SK-N-SH treated with all-trans-retinoic acid at 6 μM for 48 hours (cell line): Measurements from ENCODE around the gene ABCC2.

Experiments used
- ATAC-seq: fragments of 200-7000 bp; cut with Tn5 transposase; 3 replicates; pipeline ENCODE4 v1.9.1; 2020; ENCODE audit warnings: mild to moderate bottlenecking, moderate library complexity
- ARNTL ChIP-seq: fragments of 450-650 bp; formaldehyde crosslinking; IDR thresholded peaks from 2 replicates; pipeline ENCODE4 v1.5.0; 2020; ENCODE audit warnings: low read depth, mild to moderate bottlenecking, moderate library complexity, borderline replicate concordance
- BACH2 ChIP-seq: fragments of 250-450 bp; sonication (Bioruptor Pico); IDR thresholded peaks from 2 replicates; pipeline ENCODE4 v1.9.0; 2021; ENCODE audit warnings: mild to moderate bottlenecking, borderline replicate concordance
- CSDC2 ChIP-seq: fragments of 250-450 bp; sonication (Bioruptor Pico); IDR thresholded peaks from 2 replicates; pipeline ENCODE4 v1.5.0; 2020; ENCODE audit warnings: mild to moderate bottlenecking, moderate library complexity
- ESRRG ChIP-seq: fragments of 250-450 bp; sonication (Bioruptor Pico); IDR thresholded peaks from 2 replicates; pipeline ENCODE4 v1.6.1; 2021; ENCODE audit warnings: mild to moderate bottlenecking
- GLIS3 ChIP-seq: fragments of 250-450 bp; sonication (Bioruptor Pico); IDR thresholded peaks from 2 replicates; pipeline ENCODE4 v1.5.0; 2020; ENCODE audit warnings: mild to moderate bottlenecking, moderate library complexity
- ISL1 ChIP-seq: fragments of 250-450 bp; sonication (Bioruptor Pico); IDR thresholded peaks from 2 replicates; pipeline ENCODE4 v2.1.2; 2022; ENCODE audit warnings: mild to moderate bottlenecking, moderate library complexity
- OSR1 ChIP-seq: fragments of 250-450 bp; sonication (Bioruptor Pico); IDR thresholded peaks from 2 replicates; pipeline ENCODE4 v1.8.0; 2022; ENCODE audit warnings: moderate library complexity, mild to moderate bottlenecking, inconsistent platforms
- PPARA ChIP-seq: fragments of 250-450 bp; sonication (Bioruptor Pico); IDR thresholded peaks from 2 replicates; pipeline ENCODE4 v1.5.0; 2020; ENCODE audit warnings: mild to moderate bottlenecking, borderline replicate concordance
- RARB ChIP-seq: fragments of 250-450 bp; sonication (Bioruptor Pico); IDR thresholded peaks from 2 replicates; pipeline ENCODE4 v1.8.0; 2021; ENCODE audit warnings: mild to moderate bottlenecking, moderate library complexity
- SNAI2 ChIP-seq: fragments of 250-450 bp; sonication (Bioruptor Pico); IDR thresholded peaks from 2 replicates; pipeline ENCODE4 v1.5.0; 2020; ENCODE audit warnings: mild to moderate bottlenecking, moderate library complexity
- TCF4 ChIP-seq: fragments of 250-450 bp; sonication (Bioruptor Pico); IDR thresholded peaks from 2 replicates; pipeline ENCODE4 v1.8.0; 2021; ENCODE audit warnings: mild to moderate bottlenecking, moderate library complexity, borderline replicate concordance
- TOX ChIP-seq: fragments of 250-450 bp; sonication (Bioruptor Pico); IDR thresholded peaks from 2 replicates; pipeline ENCODE4 v1.8.0; 2021; ENCODE audit warnings: mild to moderate bottlenecking, moderate library complexity, borderline replicate concordance
- ZC3H10 ChIP-seq: fragments of 250-450 bp; sonication (Bioruptor Pico); IDR thresholded peaks from 2 replicates; pipeline ENCODE4 v1.5.1; 2021; ENCODE audit warnings: mild to moderate bottlenecking, moderate library complexity
- ZFP3 ChIP-seq: fragments of 250-450 bp; sonication (Bioruptor Pico); IDR thresholded peaks from 2 replicates; pipeline ENCODE4 v1.5.0; 2020; ENCODE audit warnings: mild to moderate bottlenecking, moderate library complexity
- ZFP30 ChIP-seq: fragments of 450-650 bp; formaldehyde crosslinking; IDR thresholded peaks from 2 replicates; pipeline ENCODE4 v1.5.0; 2022; ENCODE audit warnings: mild to moderate bottlenecking, moderate library complexity
- ZNF565 ChIP-seq: fragments of 450-650 bp; formaldehyde crosslinking; conservative IDR thresholded peaks from 2 replicates; pipeline ENCODE4 v1.5.0; 2020; ENCODE audit warnings: low read depth, mild to moderate bottlenecking, moderate library complexity
- ZNF70 ChIP-seq: fragments of 450-650 bp; formaldehyde crosslinking; IDR thresholded peaks from 2 replicates; pipeline ENCODE4 v1.5.0; 2020; ENCODE audit warnings: mild to moderate bottlenecking, moderate library complexity
- ZNF8 ChIP-seq: fragments of 450-650 bp; formaldehyde crosslinking; IDR thresholded peaks from 2 replicates; pipeline ENCODE4 v1.5.0; 2020; ENCODE audit warnings: mild to moderate bottlenecking, moderate library complexity
- TF ChIP-seq, protein P1 (sequence below): fragments of 250-450 bp; sonication (Bioruptor Pico); IDR thresholded peaks from 2 replicates; pipeline ENCODE4 v1.8.0; 2021; ENCODE audit warnings: low read depth, mild to moderate bottlenecking, moderate library complexity, borderline replicate concordance
- TF ChIP-seq, protein P2 (sequence below): fragments of 250-450 bp; sonication (Bioruptor Pico); IDR thresholded peaks from 2 replicates; pipeline ENCODE4 v1.5.1; 2021; ENCODE audit warnings: mild to moderate bottlenecking, moderate library complexity
- TF ChIP-seq, protein P3 (sequence below): fragments of 250-450 bp; sonication (Bioruptor Pico); IDR thresholded peaks from 2 replicates; pipeline ENCODE4 v1.5.0; 2020; ENCODE audit warnings: mild to moderate bottlenecking, moderate library complexity
- TF ChIP-seq, protein P4 (sequence below): fragments of 250-450 bp; sonication (Bioruptor Pico); IDR thresholded peaks from 2 replicates; pipeline ENCODE4 v1.8.0; 2020; ENCODE audit warnings: mild to moderate bottlenecking, moderate library complexity, borderline replicate concordance
- TF ChIP-seq, protein P5 (sequence below): fragments of 250-450 bp; sonication (Bioruptor Pico); IDR thresholded peaks from 2 replicates; pipeline ENCODE4 v1.5.1; 2020; ENCODE audit warnings: low read depth, mild to moderate bottlenecking, moderate library complexity

ABCC2 gene

DNA sequence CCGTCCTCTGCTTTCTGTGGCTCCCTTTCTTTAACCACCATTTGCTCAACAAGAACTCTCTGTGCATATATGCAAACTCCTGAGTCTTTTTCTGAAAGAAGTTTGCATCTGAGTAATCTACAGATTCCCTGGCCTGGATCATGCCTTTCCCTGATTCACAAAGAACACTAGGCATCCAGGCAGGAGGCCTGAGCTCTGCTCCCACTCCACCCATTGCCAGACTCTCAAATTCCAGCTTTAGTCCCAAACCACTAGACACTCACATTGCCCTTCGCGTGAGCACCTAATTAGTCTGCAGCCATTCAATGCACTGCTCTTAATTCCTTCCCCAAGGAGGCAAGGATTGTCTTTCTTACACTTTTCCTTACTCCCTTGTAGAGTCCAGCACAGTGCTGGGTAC is 60.9 kb downstream of the ABCC2 start:
- TF ChIP-seq ZNF8 (CRISPR knock-in tag): no peak
- TF ChIP-seq, protein P1, sequence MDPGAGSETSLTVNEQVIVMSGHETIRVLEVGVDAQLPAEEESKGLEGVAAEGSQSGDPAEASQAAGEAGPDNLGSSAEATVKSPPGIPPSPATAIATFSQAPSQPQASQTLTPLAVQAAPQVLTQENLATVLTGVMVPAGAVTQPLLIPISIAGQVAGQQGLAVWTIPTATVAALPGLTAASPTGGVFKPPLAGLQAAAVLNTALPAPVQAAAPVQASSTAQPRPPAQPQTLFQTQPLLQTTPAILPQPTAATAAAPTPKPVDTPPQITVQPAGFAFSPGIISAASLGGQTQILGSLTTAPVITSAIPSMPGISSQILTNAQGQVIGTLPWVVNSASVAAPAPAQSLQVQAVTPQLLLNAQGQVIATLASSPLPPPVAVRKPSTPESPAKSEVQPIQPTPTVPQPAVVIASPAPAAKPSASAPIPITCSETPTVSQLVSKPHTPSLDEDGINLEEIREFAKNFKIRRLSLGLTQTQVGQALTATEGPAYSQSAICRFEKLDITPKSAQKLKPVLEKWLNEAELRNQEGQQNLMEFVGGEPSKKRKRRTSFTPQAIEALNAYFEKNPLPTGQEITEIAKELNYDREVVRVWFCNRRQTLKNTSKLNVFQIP (CRISPR knock-in tag): no peak
- TF ChIP-seq GLIS3 (CRISPR knock-in tag): no peak
- no peak for TF ChIP-seq CSDC2 (CRISPR knock-in tag)
- no peak for TF ChIP-seq ZFP3 (CRISPR knock-in tag)
- TF ChIP-seq ZNF565 (CRISPR knock-in tag): no peak
- TF ChIP-seq SNAI2: no peak
- no peak for TF ChIP-seq ZC3H10 (CRISPR knock-in tag)
- TF ChIP-seq ZNF70 (CRISPR knock-in tag): no peak
- TF ChIP-seq, protein P2, sequence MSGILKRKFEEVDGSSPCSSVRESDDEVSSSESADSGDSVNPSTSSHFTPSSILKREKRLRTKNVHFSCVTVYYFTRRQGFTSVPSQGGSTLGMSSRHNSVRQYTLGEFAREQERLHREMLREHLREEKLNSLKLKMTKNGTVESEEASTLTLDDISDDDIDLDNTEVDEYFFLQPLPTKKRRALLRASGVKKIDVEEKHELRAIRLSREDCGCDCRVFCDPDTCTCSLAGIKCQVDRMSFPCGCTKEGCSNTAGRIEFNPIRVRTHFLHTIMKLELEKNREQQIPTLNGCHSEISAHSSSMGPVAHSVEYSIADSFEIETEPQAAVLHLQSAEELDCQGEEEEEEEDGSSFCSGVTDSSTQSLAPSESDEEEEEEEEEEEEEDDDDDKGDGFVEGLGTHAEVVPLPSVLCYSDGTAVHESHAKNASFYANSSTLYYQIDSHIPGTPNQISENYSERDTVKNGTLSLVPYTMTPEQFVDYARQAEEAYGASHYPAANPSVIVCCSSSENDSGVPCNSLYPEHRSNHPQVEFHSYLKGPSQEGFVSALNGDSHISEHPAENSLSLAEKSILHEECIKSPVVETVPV (CRISPR knock-in tag): no peak
- no peak for TF ChIP-seq ESRRG (CRISPR knock-in tag)
- TF ChIP-seq ARNTL (CRISPR knock-in tag): no peak
- TF ChIP-seq BACH2 (CRISPR knock-in tag): no peak
- TF ChIP-seq, protein P3, sequence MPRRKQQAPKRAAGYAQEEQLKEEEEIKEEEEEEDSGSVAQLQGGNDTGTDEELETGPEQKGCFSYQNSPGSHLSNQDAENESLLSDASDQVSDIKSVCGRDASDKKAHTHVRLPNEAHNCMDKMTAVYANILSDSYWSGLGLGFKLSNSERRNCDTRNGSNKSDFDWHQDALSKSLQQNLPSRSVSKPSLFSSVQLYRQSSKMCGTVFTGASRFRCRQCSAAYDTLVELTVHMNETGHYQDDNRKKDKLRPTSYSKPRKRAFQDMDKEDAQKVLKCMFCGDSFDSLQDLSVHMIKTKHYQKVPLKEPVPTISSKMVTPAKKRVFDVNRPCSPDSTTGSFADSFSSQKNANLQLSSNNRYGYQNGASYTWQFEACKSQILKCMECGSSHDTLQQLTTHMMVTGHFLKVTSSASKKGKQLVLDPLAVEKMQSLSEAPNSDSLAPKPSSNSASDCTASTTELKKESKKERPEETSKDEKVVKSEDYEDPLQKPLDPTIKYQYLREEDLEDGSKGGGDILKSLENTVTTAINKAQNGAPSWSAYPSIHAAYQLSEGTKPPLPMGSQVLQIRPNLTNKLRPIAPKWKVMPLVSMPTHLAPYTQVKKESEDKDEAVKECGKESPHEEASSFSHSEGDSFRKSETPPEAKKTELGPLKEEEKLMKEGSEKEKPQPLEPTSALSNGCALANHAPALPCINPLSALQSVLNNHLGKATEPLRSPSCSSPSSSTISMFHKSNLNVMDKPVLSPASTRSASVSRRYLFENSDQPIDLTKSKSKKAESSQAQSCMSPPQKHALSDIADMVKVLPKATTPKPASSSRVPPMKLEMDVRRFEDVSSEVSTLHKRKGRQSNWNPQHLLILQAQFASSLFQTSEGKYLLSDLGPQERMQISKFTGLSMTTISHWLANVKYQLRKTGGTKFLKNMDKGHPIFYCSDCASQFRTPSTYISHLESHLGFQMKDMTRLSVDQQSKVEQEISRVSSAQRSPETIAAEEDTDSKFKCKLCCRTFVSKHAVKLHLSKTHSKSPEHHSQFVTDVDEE (CRISPR knock-in tag): no peak
- TF ChIP-seq, protein P4, sequence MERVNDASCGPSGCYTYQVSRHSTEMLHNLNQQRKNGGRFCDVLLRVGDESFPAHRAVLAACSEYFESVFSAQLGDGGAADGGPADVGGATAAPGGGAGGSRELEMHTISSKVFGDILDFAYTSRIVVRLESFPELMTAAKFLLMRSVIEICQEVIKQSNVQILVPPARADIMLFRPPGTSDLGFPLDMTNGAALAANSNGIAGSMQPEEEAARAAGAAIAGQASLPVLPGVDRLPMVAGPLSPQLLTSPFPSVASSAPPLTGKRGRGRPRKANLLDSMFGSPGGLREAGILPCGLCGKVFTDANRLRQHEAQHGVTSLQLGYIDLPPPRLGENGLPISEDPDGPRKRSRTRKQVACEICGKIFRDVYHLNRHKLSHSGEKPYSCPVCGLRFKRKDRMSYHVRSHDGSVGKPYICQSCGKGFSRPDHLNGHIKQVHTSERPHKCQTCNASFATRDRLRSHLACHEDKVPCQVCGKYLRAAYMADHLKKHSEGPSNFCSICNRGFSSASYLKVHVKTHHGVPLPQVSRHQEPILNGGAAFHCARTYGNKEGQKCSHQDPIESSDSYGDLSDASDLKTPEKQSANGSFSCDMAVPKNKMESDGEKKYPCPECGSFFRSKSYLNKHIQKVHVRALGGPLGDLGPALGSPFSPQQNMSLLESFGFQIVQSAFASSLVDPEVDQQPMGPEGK: no peak
- no peak for TF ChIP-seq RARB
- TF ChIP-seq, protein P5, sequence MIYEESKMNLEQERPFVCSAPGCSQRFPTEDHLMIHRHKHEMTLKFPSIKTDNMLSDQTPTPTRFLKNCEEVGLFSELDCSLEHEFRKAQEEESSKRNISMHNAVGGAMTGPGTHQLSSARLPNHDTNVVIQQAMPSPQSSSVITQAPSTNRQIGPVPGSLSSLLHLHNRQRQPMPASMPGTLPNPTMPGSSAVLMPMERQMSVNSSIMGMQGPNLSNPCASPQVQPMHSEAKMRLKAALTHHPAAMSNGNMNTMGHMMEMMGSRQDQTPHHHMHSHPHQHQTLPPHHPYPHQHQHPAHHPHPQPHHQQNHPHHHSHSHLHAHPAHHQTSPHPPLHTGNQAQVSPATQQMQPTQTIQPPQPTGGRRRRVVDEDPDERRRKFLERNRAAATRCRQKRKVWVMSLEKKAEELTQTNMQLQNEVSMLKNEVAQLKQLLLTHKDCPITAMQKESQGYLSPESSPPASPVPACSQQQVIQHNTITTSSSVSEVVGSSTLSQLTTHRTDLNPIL (CRISPR knock-in tag): no peak
- TF ChIP-seq TOX (CRISPR knock-in tag): no peak
- TF ChIP-seq ZFP30 (CRISPR knock-in tag): no peak
- TF ChIP-seq ISL1 (CRISPR knock-in tag): no peak
- TF ChIP-seq, all 23 proteins: peak for 0
- ATAC-seq: no peak

DNA sequence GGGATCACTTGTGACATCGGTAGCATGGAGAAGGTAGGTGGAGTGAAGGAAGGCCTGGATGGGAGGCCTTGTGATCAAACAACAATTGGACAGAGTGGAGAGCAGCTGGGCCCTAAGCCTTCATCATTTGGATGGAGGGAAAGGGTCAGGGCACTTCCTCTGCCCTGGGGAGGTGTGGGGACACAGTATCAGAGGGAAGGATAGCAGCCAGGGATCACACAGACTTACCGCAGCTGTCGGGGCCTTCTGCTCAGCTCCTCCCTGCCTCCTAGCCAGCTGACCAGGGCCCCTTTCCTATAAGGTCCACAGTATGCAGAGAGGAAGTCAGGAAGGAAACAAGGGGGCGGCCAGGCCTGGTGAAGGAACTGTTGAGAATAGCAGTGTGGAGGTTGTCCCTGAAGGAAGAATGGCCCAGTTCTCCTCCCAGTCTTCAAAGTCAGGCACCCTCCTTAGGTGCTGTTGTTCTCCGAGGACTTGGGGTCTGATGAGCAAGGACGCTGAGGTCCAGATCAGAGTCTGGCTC is 62.1 kb downstream of the ABCC2 start:
- TF ChIP-seq ZNF565 (CRISPR knock-in tag): no peak
- no peak for TF ChIP-seq ZNF8 (CRISPR knock-in tag)
- TF ChIP-seq RARB: no peak
- no peak for TF ChIP-seq OSR1 (CRISPR knock-in tag)
- no peak for TF ChIP-seq ISL1 (CRISPR knock-in tag)
- TF ChIP-seq PPARA (CRISPR knock-in tag): no peak
- no peak for TF ChIP-seq TCF4 (CRISPR knock-in tag)
- no peak for TF ChIP-seq ZNF70 (CRISPR knock-in tag)
- TF ChIP-seq, protein P3 (CRISPR knock-in tag): no peak
- no peak for TF ChIP-seq ZFP30 (CRISPR knock-in tag)
- TF ChIP-seq, protein P2 (CRISPR knock-in tag): no peak
- no peak for TF ChIP-seq ZC3H10 (CRISPR knock-in tag)
- no peak for TF ChIP-seq CSDC2 (CRISPR knock-in tag)
- no peak for TF ChIP-seq ZFP3 (CRISPR knock-in tag)
- no peak for TF ChIP-seq GLIS3 (CRISPR knock-in tag)
- TF ChIP-seq, protein P5 (CRISPR knock-in tag): no peak
- ATAC-seq: no peak
